Neural progenitor cell (in vitro differentiated cells): ENCODE results near the gene DUXA. TPM values are rescaled to one million over a fixed set of nuclear protein-coding genes. Genes with fewer than 3 reads are reported as not detected.

ENCODE experiments used
- DNase-seq: peaks from one replicate; pipeline ENCODE4 v3.0.0-alpha.2; 2016; ENCODE audit warnings: low spot score
- H2AFZ ChIP-seq: fragments of 200-600 bp; sonication (generic); replicated peaks from 2 replicates; pipeline ENCODE4 v1.6.1; 2016; ENCODE audit warnings: antibody characterized with exemption
- H3F3A ChIP-seq: fragments of 200-600 bp; sonication (generic); 2 replicates; pipeline ENCODE4 v1.6.1; 2016; ENCODE audit warnings: antibody characterized with exemption, low read depth
- H3K27ac ChIP-seq: fragments of 200-600 bp; sonication (generic); 2 replicates; pipeline ENCODE4 v1.5.1; 2016; ENCODE audit warnings: mild to moderate bottlenecking
- H3K27me3 ChIP-seq: fragments of 200-600 bp; sonication (generic); 2 replicates; pipeline ENCODE4 v1.6.1; 2016; ENCODE audit warnings: mild to moderate bottlenecking, moderate library complexity
- H3K36me3 ChIP-seq: fragments of 200-600 bp; sonication (generic); 2 replicates; pipeline ENCODE4 v1.5.1; 2016
- H3K4me1 ChIP-seq: fragments of 200-600 bp; sonication (generic); 2 replicates; pipeline ENCODE4 v1.6.1; 2016; ENCODE audit warnings: mixed run types
- H3K4me2 ChIP-seq: fragments of 200-600 bp; sonication (generic); 2 replicates; pipeline ENCODE4 v1.6.1; 2016
- H3K4me3 ChIP-seq: fragments of 200-600 bp; sonication (generic); 2 replicates; pipeline ENCODE4 v1.5.1; 2016
- H3K79me2 ChIP-seq: fragments of 200-600 bp; sonication (generic); 2 replicates; pipeline ENCODE4 v1.6.1; 2016; ENCODE audit warnings: low read depth
- H3K9ac ChIP-seq: fragments of 200-600 bp; sonication (generic); 2 replicates; pipeline ENCODE4 v1.6.1; 2016
- H3K9me3 ChIP-seq: fragments of 200-600 bp; sonication (generic); 2 replicates; pipeline ENCODE4 v1.5.1; 2016; ENCODE audit warnings: low read depth
- H4K20me1 ChIP-seq: fragments of 200-600 bp; sonication (generic); 2 replicates; pipeline ENCODE4 v1.6.1; 2016; ENCODE audit warnings: low read depth
- H3K27ac Mint-ChIP-seq: 3 replicates; pipeline ENCODE4 v1.8.0; 2021; ENCODE audit warnings: mixed read lengths
- H3K27me3 Mint-ChIP-seq: 2 replicates; pipeline ENCODE4 v1.8.0; 2022; ENCODE audit warnings: low read depth, mild to moderate bottlenecking, inconsistent platforms, moderate library complexity, mixed read lengths; ENCODE audit not compliant: insufficient read depth
- H3K36me3 Mint-ChIP-seq: 3 replicates; pipeline ENCODE4 v1.8.0; 2021; ENCODE audit warnings: mixed read lengths
- H3K4me1 Mint-ChIP-seq: 3 replicates; pipeline ENCODE4 v1.8.0; 2021; ENCODE audit warnings: mixed read lengths
- H3K4me3 Mint-ChIP-seq: 3 replicates; pipeline ENCODE4 v1.8.0; 2021; ENCODE audit warnings: mild to moderate bottlenecking, moderate library complexity, mixed read lengths
- H3K9me3 Mint-ChIP-seq: 3 replicates; pipeline ENCODE4 v1.8.0; 2020; ENCODE audit warnings: mixed read lengths
- CTCF ChIP-seq: fragments of 200-600 bp; sonication (generic); IDR thresholded peaks from 2 replicates; pipeline ENCODE4 v1.5.1; 2017; ENCODE audit warnings: antibody characterized with exemption, mild to moderate bottlenecking
- EZH2 ChIP-seq: fragments of 200-600 bp; sonication (generic); IDR thresholded peaks from 2 replicates; pipeline ENCODE4 v1.6.1; 2017; ENCODE audit warnings: antibody characterized with exemption, mild to moderate bottlenecking, moderate library complexity
- EZH2phosphoT487 ChIP-seq: fragments of 200-600 bp; sonication (generic); IDR thresholded peaks from 2 replicates; pipeline ENCODE4 v1.6.1; 2017; ENCODE audit warnings: antibody characterized with exemption
- total RNA-seq: library from RNA; depleted of rRNA; stranded (reverse); fragments of >200 nt; gene quantifications from 2 replicates; pipeline ENCODE4 v1.2.3, GENCODE V29; 2015; ENCODE audit warnings: low replicate concordance

Gene DUXA
- total RNA-seq, 1 donor from 2014 or later, result not detected

- H3K27me3 Mint-ChIP-seq, result peaks cover 4% of the 10 kb centered on the region
- peak within 1 kb of the TSS; percentile 98 for H2AFZ ChIP-seq
- peak; percentile 29 for TF ChIP-seq CTCF
- no peak for TF ChIP-seq EZH2phosphoT487
- H3K4me2 ChIP-seq, result peak within 1 kb of the TSS; percentile 99
- H4K20me1 ChIP-seq, result peaks cover 19% of the 10 kb centered on the region
- H3K4me3 Mint-ChIP-seq, result peak within 1 kb of the TSS; percentile 98
- H3K79me2 ChIP-seq, result peaks cover 32% of the 10 kb centered on the region
- H3K27me3 ChIP-seq, result no peaks in the 10 kb centered on the region
- peak; percentile 87 for DNase-seq
- H3K9me3 Mint-ChIP-seq, result peaks cover 40% of the 10 kb centered on the region
- peak within 1 kb of the TSS; percentile 90 for H3K27ac Mint-ChIP-seq
- peak within 1 kb of the TSS; percentile 92 for H3K4me3 ChIP-seq
- peak within 1 kb of the TSS; percentile 86 for H3K9ac ChIP-seq
- H3K36me3 ChIP-seq, result peaks cover 6% of the 10 kb centered on the region
- peaks cover 12% of the 10 kb centered on the region for H3F3A ChIP-seq
- peaks cover 8% of the 10 kb centered on the region for H3K4me1 ChIP-seq
- peaks cover 9% of the 10 kb centered on the region for H3K9me3 ChIP-seq
- H3K27ac ChIP-seq, result no peak within 1 kb of the TSS
- peaks cover 13% of the 10 kb centered on the region for H3K4me1 Mint-ChIP-seq
- H3K36me3 Mint-ChIP-seq, result peaks cover 49% of the 10 kb centered on the region
Measured at GRCh38 chr19:57191141-57192076, 24.1 kb upstream of the DUXA start, which contains the start of gene ZNF264. TSS of gene ZNF264 (plus strand) at chr19:57191500. CDS start at chr19:57191914, 414 bp downstream.

GRCh38 chr19:57190301-57190700 lies 23.0 kb upstream of the DUXA start:
- Histone ChIP-seq H3K4me2 (no peak overlapping the region), H4K20me1 (peaks cover 19% of the 10 kb centered on the region), H3K36me3 (peaks cover 6% of the 10 kb centered on the region), H3K27me3 (no peaks in the 10 kb centered on the region), H3K9me3 (peaks cover 9% of the 10 kb centered on the region), H3K9ac (no peak overlapping the region), H3F3A (peaks cover 12% of the 10 kb centered on the region), H3K79me2 (peaks cover 32% of the 10 kb centered on the region), H3K4me1 (peaks cover 8% of the 10 kb centered on the region), H3K4me3 (peak overlapping the region; percentile 92), H3K27ac (no peak overlapping the region), H2AFZ (no peak overlapping the region)
- TF ChIP-seq EZH2 (no peak), CTCF (no peak), EZH2phosphoT487 (no peak)
- Mint-ChIP-seq H3K27ac (no peak overlapping the region), H3K27me3 (peaks cover 4% of the 10 kb centered on the region), H3K9me3 (peaks cover 43% of the 10 kb centered on the region), H3K4me1 (peaks cover 13% of the 10 kb centered on the region), H3K36me3 (peaks cover 41% of the 10 kb centered on the region), H3K4me3 (peak overlapping the region; percentile 88)
- DNase-seq, result no peak

- Mint-ChIP-seq H3K4me3 (peak overlapping the region; percentile 83), H3K36me3 (no peaks in the 10 kb centered on the region), H3K27ac (no peak overlapping the region), H3K4me1 (peaks cover 4% of the 10 kb centered on the region), H3K9me3 (peaks cover 32% of the 10 kb centered on the region), H3K27me3 (peaks cover 7% of the 10 kb centered on the region)
- peak overlapping the region; percentile 69 for H3K4me2 ChIP-seq
- H3K9me3 ChIP-seq, result peaks cover 5% of the 10 kb centered on the region
- H3K36me3 ChIP-seq, result no peaks in the 10 kb centered on the region
- H3K27ac ChIP-seq, result no peak overlapping the region
- H3K4me1 ChIP-seq, result no peaks in the 10 kb centered on the region
- peak overlapping the region; percentile 56 for H3K4me3 ChIP-seq
- H2AFZ ChIP-seq, result peak overlapping the region; percentile 100
- no peaks in the 10 kb centered on the region for H4K20me1 ChIP-seq
- peaks cover 26% of the 10 kb centered on the region for H3F3A ChIP-seq
- H3K79me2 ChIP-seq, result no peaks in the 10 kb centered on the region
- DNase-seq, result peak; percentile 83
- peaks cover 7% of the 10 kb centered on the region for H3K27me3 ChIP-seq
- H3K9ac ChIP-seq, result no peak overlapping the region
- TF ChIP-seq CTCF, result no peak
- TF ChIP-seq EZH2phosphoT487, result no peak
- no peak for TF ChIP-seq EZH2
Measured at GRCh38 chr19:57171551-57172081, 4.3 kb upstream of the DUXA start.
